DOHH2 (cell line): ENCODE measurements around the gene KRTAP10-3.

ENCODE experiments used
- H3F3A ChIP-seq: fragments of 200-600 bp; sonication (generic), shearing (Covaris generic); 2 replicates; pipeline ENCODE4 v1.6.0; 2016; ENCODE audit warnings: antibody characterized with exemption, mild to moderate bottlenecking; ENCODE audit not compliant: control insufficient read depth, insufficient read depth
- H3K27ac ChIP-seq: fragments of 200-600 bp; sonication (generic); 2 replicates; pipeline ENCODE4 v1.5.1; 2014; ENCODE audit warnings: low read depth, mild to moderate bottlenecking, low read length, moderate library complexity
- H3K27me3 ChIP-seq: fragments of 200-600 bp; sonication (generic); 2 replicates; pipeline ENCODE4 v1.6.1; 2014; ENCODE audit warnings: mild to moderate bottlenecking, low read length, mixed read lengths; ENCODE audit not compliant: control insufficient read depth
- H3K36me3 ChIP-seq: fragments of 200-600 bp; sonication (generic); 2 replicates; pipeline ENCODE4 v1.6.1; 2014; ENCODE audit warnings: mild to moderate bottlenecking, low read length, moderate library complexity, mixed read lengths; ENCODE audit not compliant: control insufficient read depth
- H3K4me1 ChIP-seq: fragments of 200-600 bp; sonication (generic); 2 replicates; pipeline ENCODE4 v1.6.1; 2014; ENCODE audit warnings: mild to moderate bottlenecking, low read length, mixed read lengths; ENCODE audit not compliant: control insufficient read depth
- H3K4me2 ChIP-seq: fragments of 200-600 bp; sonication (generic); 2 replicates; pipeline ENCODE4 v1.6.0; 2014; ENCODE audit warnings: mild to moderate bottlenecking, low read length, moderate library complexity
- H3K4me3 ChIP-seq: fragments of 200-600 bp; sonication (generic); 2 replicates; pipeline ENCODE4 v1.5.1; 2014; ENCODE audit warnings: mild to moderate bottlenecking, low read length, mixed read lengths
- H3K79me2 ChIP-seq: fragments of 200-600 bp; sonication (generic); 2 replicates; pipeline ENCODE4 v1.6.1; 2014; ENCODE audit warnings: mild to moderate bottlenecking, low read length, mixed read lengths; ENCODE audit not compliant: control insufficient read depth
- H3K9me2 ChIP-seq: fragments of 200-600 bp; sonication (generic); replicated peaks from 2 replicates; pipeline ENCODE4 v1.6.1; 2014; ENCODE audit warnings: mild to moderate bottlenecking, low read length, mixed read lengths; ENCODE audit not compliant: control insufficient read depth
- H3K9me3 ChIP-seq: fragments of 200-600 bp; sonication (generic); 2 replicates; pipeline ENCODE4 v1.6.1; 2014; ENCODE audit warnings: antibody characterized with exemption, low read length, mixed read lengths; ENCODE audit not compliant: control insufficient read depth, insufficient read depth
- H4K20me1 ChIP-seq: fragments of 200-600 bp; sonication (generic); 2 replicates; pipeline ENCODE4 v1.6.0; 2014; ENCODE audit warnings: low read depth, mild to moderate bottlenecking, antibody characterized with exemption, low read length, moderate library complexity; ENCODE audit not compliant: control insufficient read depth, insufficient read depth
- CTCF ChIP-seq: fragments of 200-600 bp; sonication (generic); IDR thresholded peaks from one replicate; pipeline ENCODE4 v1.5.1; 2014; ENCODE audit warnings: antibody characterized with exemption, mild to moderate bottlenecking, low read depth, low read length; ENCODE audit not compliant: poor library complexity, severe bottlenecking
- EZH2phosphoT487 ChIP-seq: fragments of 200-600 bp; sonication (generic); IDR thresholded peaks from 2 replicates; pipeline ENCODE4 v1.6.1; 2017; ENCODE audit warnings: borderline replicate concordance, mild to moderate bottlenecking, antibody characterized with exemption, low read length, moderate library complexity, mixed read lengths

KRTAP10-3 gene

GRCh38 chr21:44589586-44590305 lies 31.2 kb upstream of the KRTAP10-3 start:
- Histone ChIP-seq H3K9me2 (no peaks in the 10 kb centered on the region), H3K9me3 (no peaks in the 10 kb centered on the region), H3K27me3 (no peaks in the 10 kb centered on the region), H3K4me1 (no peaks in the 10 kb centered on the region), H3F3A (no peaks in the 10 kb centered on the region), H3K36me3 (no peaks in the 10 kb centered on the region), H3K4me2 (no peak overlapping the region), H3K4me3 (no peak overlapping the region), H3K79me2 (no peaks in the 10 kb centered on the region), H3K27ac (no peak overlapping the region), H4K20me1 (no peaks in the 10 kb centered on the region)
- no peak for TF ChIP-seq EZH2phosphoT487
- TF ChIP-seq CTCF = no peak

- Histone ChIP-seq H3F3A (no peaks in the 10 kb centered on the region), H3K4me3 (no peak overlapping the region), H4K20me1 (no peaks in the 10 kb centered on the region), H3K9me2 (no peaks in the 10 kb centered on the region), H3K79me2 (no peaks in the 10 kb centered on the region), H3K36me3 (no peaks in the 10 kb centered on the region), H3K27ac (no peak overlapping the region), H3K4me2 (no peak overlapping the region), H3K27me3 (no peaks in the 10 kb centered on the region), H3K4me1 (no peaks in the 10 kb centered on the region), H3K9me3 (no peaks in the 10 kb centered on the region)
- TF ChIP-seq CTCF (no peak), EZH2phosphoT487 (no peak)
These were observed 30.5 kb upstream of the KRTAP10-3 start for GRCh38 chr21:44589094-44589493.

GRCh38 chr21:44585892-44586291 lies 27.3 kb upstream of the KRTAP10-3 start:
- Histone ChIP-seq H3K27ac (no peak overlapping the region), H3K9me3 (peaks cover 10% of the 10 kb centered on the region; the same call in 1 of the 2 replicates), H3K4me1 (no peaks in the 10 kb centered on the region), H3K36me3 (no peaks in the 10 kb centered on the region), H4K20me1 (no peaks in the 10 kb centered on the region), H3F3A (no peaks in the 10 kb centered on the region), H3K4me2 (no peak overlapping the region), H3K79me2 (no peaks in the 10 kb centered on the region), H3K9me2 (no peaks in the 10 kb centered on the region), H3K27me3 (no peaks in the 10 kb centered on the region), H3K4me3 (no peak overlapping the region)
- TF ChIP-seq EZH2phosphoT487 = no peak
- TF ChIP-seq CTCF = no peak
